AML-193 (cell line): ENCODE results near the gene ZNF618.
"Not testable (repeated sequence)": the region's sequence is repeated elsewhere in the genome, so short reads cannot be mapped to it uniquely, and the experiment has no call there.

Experiments
- DNase-seq, 2 experiments: peaks; one replicate each; lab custom pipeline; 2025; lab: John Stamatoyannopoulos, UW

ZNF618 gene

GRCh38 chr9:113989017-113989713 lies 113.1 kb downstream of the ZNF618 start:
- DNase-seq, result no peak

GRCh38 chr9:113989714-113990569 lies 113.8 kb downstream of the ZNF618 start:
- DNase-seq, result no peak

GRCh38 chr9:113990570-113990907 lies 114.4 kb downstream of the ZNF618 start:
- no peak for DNase-seq

DNA sequence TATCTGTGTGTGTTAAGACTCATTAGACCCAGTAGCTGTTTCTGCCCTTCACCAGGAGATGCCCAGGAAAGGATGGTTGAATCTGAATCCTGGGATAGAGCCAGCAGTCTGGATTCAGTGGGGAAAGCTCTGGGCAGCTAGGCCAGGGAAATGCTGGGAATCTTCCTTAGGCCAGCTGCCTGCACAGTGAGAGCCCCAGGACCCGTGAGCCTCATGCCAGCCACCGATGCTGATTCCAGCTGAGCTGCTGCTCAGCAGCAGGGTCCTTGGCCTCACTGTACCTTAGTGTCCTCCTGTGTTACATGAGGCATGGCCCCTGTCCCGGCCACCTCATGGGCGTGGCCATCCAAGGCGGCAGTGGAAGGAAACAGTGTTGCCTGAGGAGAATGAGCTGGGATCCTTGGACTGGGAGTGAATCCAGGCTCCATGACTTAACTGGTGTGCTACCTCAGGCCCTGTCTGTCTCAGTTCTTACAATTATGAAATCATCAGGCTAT lies 114.9 kb downstream of the ZNF618 start:
- no peak for DNase-seq

- DNase-seq, result no peak
These were observed 115.6 kb downstream of the ZNF618 start for GRCh38 chr9:113991714-113992113.

DNA sequence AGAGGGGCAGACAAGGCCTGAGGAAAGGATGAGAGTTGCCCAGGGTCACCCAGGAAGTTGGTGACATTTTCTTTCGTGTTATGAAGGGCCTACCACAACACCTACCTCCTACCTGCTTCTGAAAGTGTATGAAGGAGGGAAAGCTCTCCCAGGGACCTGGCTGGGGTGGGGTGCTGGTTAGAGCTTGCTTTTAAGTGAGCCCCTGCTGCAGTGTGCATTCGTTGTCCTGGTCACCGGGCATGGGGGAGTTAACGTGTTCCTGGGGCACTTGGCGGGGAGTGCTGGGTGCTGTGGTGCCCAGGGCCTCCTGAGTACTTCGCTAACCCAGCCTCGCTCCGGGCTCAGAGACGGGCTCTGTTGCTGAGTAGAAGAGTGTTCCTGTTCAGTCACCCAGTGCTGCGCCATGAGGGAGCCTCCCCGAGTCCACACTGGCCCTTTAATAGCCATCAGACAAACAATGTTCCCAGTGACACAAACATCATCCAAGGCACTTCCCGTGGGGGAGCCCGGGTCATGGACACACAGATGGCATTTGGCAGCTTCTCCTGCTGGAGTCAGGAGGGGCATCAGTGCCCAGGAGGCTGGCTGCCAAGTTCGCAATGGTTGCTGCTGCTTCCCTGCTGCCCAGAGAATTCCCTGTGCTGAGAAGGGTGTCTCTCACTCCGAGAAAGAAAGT lies 116.3 kb downstream of the ZNF618 start:
- DNase-seq, result no peak

GRCh38 chr9:113992994-113993393 lies 116.9 kb downstream of the ZNF618 start:
- peak; percentile 1 to 18 for DNase-seq

DNA sequence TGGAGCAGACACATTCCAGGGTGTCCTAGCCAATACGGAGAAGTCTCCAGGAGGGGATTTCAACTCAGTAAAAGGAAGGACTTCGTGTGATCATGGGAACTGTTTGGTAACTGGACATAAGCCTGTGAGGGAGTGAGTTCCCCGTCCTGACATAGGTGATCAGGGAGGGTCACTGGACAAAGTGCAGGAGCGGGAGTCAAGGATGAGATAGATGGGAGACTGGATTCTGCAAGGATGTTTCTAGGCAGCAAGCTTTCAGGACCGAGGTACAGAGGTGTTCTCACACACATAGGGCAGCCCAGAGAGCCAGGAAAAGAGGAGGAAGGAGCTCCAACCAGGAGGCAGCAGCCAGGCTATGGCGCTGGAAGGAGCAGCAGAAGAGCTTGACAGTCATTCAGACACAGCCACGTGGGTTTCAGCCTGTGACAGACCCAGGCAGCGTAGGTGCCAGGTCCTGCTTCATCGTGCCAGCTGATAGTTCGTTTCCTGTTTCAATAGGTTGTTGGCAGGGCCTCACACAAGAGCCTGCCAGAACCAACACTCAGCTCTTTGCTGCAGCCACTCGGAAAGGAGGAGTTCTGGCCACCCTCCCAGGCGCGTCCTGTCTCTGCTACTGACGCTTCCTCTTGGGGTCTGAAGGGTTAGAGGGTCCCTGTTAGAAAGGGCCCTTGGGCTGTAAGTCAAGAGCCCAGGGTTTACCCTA lies 117.9 kb downstream of the ZNF618 start:
- DNase-seq, result no peak

GRCh38 chr9:113995401-113995800 lies 119.3 kb downstream of the ZNF618 start:
- no peak for DNase-seq

GRCh38 chr9:113995963-113996362 lies 119.9 kb downstream of the ZNF618 start:
- no peak for DNase-seq

GRCh38 chr9:113996531-113997001 lies 120.5 kb downstream of the ZNF618 start:
- no peak for DNase-seq

DNA sequence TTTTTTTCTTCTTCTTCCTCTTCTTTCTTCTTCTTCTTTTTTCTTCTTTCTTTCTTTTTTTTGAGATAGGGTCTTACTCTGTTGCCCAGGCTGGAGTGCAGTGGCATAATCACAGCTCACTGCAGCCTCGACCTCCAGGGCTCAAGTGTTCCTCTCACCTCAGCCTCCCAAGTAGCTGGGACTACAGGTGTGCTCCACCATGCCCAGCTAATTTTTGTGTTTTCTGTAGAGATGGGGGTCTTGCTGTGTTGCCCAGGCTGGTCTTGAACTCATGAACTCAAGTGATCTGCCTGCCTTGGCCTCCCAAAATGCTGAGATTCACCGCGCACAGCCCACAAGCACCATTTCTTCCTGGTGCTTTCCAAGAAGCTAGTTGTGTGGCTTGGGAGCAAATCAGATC lies 121.0 kb downstream of the ZNF618 start:
- not testable (repeated sequence) for DNase-seq

DNA sequence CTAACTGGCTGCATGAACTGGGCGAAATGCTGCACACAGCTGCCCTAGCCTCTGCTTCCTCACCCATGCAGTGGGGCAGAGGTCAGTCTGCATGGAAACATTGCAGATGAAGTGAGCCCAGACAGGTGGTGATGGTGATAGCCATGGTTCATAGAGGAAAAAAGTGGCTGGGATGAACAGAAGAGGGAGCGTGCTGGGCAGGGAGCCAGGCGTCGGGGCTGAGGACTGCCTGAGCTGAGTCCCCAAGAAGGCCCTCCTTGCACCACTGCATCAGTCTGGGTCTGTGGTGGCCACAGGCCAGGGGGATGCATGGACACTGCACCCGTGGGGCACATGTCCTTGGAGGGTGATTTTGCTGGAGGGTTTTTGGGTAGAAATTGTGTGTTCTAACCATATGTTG lies 121.5 kb downstream of the ZNF618 start:
- DNase-seq, result no peak

DNA sequence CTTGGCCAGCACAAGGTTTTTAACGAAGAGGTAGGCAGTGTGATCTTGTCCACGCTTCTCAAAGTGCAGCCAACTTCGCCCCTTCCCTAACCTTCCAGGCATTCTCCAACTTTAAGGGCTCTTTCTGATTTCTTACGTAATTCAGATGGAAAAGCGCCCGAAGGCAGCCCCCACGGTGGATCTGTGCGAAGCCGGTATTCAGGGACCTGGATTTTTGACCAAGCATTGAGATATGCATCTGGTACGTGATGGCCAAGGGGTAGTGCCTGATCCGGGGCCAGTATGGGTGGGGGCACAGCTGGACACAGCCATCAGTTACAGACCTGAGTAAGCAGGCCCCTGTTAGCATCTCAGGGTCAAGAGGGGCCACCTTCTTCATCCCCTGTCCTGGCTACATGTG lies 122.0 kb downstream of the ZNF618 start:
- no peak for DNase-seq

GRCh38 chr9:113998525-113999255 lies 122.6 kb downstream of the ZNF618 start:
- DNase-seq, result no peak

DNA sequence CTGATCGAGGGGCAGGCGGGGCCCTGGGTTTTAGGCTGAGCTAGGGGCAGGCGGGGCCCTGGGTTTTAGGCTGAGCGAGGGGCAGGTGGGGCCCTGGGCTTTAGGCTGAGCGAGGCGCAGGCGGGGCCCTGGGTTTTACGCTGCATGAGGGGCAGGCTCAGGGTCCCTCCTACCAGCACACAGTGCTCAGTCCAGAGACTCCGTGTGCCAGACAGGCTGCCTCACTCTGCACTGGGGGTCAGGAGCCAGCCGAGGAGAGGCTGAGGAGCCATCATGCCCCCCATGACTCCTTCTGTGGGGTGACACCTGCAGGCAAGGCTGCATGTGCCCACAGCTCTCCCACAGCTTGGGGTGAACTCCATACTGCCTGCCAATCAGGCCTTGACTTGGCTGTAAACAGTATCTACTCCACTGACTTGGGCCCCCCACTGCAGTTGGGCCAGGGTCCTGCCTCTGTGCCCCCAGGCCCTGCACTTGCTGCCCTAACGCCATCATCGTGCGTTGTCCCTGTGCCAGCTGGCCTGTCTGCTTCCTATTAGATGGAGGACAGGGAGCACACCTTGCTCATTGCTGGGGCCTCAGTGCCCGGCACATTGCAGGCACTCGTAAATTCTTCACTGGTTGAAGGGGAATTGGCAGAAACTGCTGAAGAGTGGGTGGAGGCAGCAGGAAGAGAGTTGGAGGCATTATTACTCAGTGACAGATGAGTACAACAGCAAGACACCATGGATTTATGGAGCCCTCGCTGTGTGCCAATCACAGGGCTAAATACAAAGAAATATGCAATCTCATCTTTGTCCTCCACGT lies 123.3 kb downstream of the ZNF618 start:
- DNase-seq, result no peak

GRCh38 chr9:114000063-114000454 lies 124.0 kb downstream of the ZNF618 start:
- DNase-seq, result no peak

DNA sequence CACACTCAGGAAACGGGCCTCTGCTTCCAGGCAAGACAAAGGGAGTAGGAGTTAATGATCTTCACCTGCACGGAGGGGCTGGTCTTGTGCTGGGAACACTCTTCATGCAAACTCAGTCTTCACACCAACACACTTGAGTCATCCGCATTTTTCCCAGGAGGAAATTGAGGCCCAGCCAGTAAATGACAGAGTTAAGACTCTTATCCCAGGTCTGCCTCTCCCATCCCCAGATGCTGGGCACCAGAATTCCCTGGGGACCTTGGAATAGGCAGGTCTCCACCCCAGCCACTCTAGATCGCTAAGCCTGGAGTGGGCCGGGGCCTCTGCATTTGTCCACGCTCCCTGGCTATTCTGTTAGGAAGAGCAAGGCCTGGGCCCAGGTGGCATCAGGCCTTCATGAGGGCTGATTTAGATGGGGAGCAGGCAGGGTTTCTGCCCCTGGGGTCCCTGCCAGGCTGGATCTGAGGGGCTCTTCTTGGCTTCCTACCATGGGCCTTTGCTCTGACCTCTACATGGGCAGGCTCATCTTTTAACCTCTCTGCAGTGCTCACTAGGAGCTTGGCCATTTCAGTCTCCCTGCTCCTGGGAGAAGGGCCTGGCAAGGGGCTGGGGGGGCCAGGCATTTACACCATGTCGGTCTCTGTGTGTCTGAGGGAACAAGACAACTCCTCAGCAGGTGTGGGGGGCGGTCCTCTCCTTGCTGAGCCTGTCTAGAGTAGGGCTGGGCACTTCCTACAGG lies 124.7 kb downstream of the ZNF618 start:
- DNase-seq, result no peak

- no peak for DNase-seq
These were observed 125.2 kb downstream of the ZNF618 start for GRCh38 chr9:114001410-114001685.

DNA sequence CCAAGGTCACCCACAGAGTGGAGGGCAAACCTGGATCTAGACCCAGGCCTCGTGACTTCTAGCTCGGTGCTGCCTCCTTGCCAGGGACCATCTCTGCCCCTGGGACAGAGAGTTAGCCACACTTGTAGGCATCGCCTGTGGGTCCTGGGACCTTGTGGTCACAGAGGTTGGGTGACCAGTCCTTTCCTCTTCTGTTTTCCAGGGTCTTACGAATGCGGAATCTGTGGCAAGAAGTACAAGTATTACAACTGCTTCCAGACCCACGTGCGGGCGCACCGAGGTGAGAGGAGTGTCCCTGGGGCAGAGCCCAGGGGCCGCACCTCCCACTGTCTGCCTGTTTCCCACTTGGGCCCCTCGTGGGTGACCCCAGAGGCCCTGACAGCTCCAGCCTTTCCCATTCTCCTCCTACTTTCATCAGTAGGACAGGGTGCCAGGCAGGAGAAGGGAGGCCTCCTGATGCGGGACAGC lies 125.7 kb downstream of the ZNF618 start:
- no peak for DNase-seq
